HPDE6-E6E7 (cell line): ENCODE results near the gene SCO2.
"Not testable (repeated sequence)": the region's sequence is repeated elsewhere in the genome, so short reads cannot be mapped to it uniquely, and the experiment has no call there.

ENCODE experiments used
- DNase-seq: peaks from one replicate; pipeline ENCODE4 v3.0.0; 2011; ENCODE audit warnings: missing footprints; ENCODE audit errors: extremely low spot score

The SCO2 gene

DNA sequence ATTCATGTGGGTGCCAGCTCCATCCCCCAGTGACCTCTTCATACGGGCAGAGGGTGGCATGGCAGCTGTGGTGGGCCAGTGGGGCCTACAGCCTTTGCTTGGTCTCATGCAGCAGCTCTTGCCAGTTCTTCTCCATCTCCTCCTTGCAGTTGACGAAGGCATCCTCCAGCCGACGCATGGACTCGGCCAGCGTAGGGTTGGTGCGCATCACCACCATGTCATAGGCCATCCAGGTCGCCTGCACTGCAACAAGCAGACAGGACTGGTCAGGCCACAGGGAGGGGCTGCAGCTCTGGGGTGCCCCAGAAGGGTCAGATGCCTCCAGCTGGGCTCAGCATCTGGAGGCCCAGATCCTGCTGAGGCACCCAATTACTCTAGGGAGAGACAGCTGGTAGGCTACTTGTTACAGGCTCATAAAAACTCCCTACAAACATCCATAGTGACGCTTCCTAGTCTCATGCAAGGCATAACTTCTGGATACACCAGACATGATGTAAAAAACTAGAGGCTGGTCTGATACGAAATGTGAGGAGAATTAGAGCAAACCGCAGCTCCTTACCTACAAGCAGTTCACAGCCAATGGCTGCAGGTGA lies 25.9 kb upstream of the SCO2 start:
- DNase-seq: no peak

DNA sequence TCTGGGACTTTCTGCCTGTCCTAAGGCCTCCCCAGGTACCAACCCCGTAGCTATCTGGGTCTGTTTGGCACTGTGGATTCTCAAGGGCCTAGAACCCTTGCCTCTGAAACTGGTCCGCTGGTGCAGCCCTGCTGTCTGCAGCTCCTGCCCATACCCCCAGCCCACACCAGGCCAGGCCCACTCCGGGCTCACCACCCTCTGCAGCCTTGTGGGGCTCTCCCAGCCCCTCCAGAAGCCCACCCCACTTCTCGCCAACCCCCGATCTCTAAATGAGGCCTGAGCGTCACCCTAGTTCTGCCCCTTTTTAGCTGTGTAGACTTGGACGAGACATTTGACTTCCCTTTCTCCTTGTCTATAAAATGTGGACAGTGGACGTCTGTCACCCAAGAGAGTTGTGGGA lies 25.0 kb upstream of the SCO2 start:
- DNase-seq: no peak

DNA sequence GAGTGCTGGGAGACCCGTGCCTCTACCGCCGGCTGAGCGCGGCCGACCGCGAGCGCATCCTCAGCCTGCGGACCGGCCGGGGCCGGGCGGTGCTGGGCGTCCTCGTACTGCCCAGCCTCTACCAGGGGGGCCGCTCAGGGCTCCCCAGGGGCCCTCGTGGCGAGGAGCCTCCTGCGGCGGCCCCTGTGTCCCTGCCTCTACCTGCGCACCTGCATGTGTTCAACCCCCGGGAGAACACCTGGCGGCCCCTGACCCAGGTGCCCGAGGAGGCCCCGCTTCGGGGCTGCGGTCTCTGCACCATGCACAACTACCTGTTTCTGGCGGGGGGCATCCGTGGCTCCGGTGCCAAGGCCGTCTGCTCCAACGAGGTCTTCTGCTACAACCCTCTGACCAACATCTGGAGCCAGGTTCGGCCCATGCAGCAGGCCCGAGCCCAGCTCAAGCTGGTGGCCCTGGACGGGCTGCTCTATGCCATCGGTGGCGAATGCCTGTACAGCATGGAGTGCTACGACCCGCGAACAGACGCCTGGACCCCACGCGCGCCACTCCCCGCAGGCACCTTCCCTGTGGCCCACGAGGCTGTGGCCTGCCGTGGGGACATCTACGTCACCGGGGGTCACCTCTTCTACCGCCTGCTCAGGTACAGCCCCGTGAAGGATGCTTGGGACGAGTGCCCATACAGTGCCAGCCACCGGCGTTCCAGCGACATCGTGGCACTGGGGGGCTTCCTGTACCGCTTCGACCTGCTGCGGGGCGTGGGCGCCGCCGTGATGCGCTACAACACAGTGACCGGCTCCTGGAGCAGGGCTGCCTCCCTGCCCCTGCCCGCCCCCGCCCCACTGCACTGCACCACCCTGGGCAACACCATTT lies 23.8 kb upstream of the SCO2 start:
- no peak for DNase-seq

DNA sequence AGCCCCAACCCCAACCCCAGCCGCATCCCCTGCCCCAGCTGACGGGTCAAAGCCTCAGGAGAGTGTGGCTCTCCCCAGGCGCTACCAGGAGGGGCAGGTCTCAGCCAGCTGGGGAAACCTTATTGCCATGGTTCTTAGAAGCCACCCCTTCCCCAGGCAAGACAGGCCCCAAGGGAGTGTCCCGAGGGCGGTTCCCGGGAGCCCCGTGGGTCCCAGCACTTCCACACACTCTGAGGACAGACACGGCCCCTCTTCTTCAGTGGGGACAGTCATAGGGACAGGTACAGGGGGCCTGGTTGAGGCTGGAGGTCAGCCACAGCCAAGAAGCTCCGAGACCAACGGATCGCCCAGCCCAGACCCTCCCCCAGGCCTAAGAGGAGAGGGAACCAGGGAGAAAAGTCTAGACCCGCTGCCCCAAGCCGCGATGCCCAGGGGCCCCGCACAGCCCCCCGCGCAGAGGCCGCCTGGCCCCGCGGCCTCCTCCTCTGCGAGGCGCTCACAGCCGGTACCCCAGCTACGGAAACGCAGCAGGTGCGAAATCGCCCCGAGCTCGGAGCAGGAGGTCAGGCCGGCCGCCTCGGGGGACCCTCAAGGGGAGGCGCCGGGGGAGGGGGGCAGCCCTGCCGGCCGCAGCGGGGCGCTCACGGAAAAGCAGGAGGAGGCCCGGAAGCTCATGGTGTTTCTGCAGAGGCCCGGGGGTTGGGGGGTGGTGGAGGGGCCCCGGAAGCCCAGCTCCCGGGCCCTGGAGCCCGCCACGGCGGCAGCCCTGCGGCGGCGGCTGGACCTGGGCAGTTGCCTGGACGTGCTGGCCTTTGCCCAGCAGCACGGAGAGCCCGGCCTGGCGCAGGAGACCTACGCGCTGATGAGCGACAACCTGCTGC lies 22.9 kb upstream of the SCO2 start:
- DNase-seq: no peak

DNA sequence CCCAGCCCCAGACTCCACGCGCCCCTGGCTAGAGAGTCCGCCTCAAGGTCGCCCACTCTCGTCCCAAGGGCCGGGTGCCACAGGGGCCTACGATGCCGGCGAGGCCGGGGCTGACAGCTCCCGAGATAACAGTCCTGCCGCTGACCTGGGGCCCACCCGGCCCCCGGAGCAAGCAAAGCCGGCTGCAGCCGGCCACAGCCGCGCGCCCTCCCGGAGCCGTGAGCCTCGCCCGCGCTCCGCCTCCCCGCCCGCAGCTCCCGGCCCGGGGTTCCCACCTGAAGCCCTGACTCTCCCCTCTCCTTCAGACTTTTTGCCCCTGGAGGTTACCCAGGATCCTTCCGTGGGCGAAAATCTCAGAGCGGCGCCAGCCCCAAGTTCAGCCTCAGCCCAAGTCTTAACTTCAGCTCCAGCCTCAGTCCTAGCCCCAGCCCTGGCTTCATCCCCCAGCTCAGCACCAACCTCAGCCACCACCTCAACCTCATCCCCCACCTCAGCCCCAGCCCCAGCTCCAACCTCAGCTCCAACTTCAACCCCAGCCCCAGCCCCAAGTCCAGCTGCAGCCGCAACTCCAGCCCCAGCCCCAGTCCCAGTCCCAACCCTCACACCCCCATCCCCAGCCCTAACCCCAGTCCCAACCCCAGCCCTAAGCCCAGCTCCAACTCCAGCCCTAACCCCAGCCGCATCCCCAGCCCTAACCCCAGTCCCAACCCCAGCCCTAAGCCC lies 22.0 kb upstream of the SCO2 start:
- no peak for DNase-seq

DNA sequence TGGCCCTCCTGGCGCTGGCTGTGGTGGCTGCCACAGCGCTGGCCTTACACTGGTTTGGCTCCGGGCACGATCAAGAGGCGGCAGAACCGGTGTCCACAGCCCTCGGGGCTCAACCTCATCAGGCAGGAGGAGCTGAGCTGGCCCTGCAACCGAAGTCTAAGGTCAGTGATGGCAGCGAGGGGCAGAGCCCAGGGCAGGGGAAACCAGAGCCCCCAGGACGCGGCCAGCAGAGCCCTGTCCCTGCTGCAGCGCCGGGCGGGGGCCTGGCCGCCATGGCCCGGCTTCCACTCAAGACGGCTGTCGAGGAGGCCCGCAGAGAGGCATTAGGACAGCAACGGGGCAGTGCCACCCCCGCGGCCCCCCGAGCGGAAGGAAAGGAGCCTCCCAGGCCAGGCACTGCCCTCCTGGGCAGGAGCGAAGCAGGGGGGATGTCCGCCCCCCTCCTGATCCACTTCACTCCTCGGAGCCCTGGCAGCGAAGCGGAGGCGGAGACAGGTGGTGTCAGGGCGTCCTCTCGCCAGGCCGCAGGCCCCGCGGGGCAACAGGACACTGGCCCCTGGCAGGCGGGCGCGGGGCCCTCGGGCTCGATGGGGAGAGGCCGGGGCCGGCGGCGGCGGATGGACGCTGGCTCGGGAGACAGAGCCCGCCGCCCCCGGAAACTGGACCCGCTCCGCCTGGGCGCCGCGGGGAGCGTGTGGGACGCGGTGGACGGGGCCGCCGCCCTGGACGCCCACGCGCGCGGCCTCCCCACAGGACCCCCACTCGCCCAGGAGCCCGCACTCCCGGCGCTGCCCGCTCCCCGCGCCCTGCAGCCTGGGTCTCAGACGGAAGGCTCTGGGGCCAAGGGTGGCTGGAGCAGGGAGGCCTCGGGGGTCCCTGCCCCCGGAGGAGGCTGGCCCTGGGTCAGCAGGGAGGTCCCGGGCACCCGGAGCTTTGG lies 21.2 kb upstream of the SCO2 start:
- no peak for DNase-seq

DNA sequence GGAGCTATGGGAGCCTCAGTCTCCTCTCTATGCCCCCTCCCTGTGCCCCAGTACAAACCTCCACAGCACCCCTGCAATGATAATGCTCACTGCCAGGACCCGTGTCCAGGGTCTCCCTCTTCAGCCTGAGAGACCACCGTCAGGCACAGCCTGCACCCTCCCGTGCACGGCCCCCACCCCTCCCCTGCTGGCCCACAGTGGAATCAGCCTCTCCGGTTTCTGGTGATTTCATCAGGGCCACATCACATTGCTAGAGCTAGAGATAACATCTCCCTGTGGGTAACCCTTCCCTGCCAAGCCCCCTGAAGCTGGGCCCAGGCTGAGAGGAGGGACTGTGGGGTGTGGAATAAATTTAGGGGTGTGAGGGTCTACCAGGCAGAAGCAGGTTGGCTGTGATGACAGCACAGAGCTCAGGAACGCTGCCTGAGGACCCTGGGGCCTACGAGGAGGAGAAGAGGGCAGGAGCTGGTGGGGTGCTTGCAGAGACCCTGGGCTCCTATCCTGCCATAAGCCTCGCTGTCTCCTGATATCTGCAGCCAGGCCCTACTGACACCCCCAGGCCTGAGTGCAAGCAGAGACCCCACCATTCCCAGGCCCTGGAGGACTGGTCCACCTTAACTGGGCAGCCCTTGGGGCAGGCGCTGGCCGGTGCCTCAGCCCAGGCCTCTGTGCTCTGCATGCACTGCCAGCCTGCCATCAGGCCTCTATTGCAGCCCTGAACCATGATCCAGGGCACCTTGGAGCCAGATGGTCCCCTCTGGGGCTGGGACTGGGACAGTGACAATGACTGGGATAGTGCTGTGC lies 20.3 kb upstream of the SCO2 start, which contains the start of gene KLHDC7B:
TSS of gene KLHDC7B (plus strand) at position 378 of the 804 bp plus-strand sequence. CDS start at position 723, 345 bp downstream.
- DNase-seq: no peak

DNA sequence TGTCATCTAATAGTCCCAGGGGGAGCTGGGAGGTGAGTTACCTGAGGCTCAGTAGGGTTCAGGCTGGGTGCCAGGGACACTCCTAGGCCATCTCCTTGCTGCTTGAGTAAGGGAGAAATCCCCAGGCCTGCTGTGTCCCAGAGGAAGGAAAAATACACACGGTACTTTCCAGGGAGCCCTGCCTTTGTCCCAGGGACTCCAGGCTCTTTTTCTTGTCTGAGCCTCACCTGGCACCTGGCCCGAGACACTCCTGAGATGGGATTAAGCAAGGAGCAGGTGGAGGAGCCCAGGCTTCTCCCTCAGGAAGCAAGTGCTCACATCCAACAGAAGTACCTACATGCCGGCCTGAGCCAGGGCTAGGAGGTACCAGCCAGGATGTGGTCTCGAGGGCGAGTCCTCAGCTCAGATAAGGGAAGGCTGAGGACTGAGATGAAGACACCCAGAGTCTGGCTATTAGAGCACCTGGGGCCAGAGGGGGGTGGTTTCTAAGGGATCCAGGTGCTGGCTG lies 19.4 kb upstream of the SCO2 start:
- no peak for DNase-seq

DNA sequence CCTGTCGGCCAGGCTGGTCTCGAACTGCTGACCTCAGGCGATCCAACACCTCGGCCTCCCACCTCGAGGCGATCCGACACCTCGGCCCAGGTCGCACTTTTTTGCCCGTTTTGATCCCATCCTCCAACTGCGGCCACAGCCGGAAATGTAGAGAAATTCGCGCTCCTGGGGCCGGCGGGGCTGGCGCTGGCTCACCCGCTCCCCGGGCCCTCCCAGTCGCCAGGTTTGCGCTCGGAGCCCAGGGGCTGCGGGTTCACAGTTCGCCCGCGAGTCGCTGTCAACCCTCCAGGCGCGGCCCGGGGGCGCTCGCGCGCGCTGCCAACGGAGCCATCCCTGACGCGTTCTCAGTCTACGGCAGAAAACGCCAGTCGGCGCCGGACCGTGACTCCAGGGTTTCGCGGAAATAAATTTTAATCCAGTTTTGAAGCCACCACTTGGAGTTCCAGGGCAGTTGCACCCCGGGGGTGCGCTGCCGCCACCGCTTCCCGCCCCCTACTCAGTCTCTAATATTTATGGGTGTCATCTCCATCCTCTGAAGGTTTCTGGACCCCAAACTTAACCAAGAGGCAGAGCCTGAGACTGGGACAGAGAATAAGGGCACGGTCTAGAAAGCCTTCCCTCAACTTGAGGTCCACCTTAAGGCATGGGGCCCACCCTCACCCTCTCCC lies 18.8 kb upstream of the SCO2 start:
- DNase-seq: no peak

DNA sequence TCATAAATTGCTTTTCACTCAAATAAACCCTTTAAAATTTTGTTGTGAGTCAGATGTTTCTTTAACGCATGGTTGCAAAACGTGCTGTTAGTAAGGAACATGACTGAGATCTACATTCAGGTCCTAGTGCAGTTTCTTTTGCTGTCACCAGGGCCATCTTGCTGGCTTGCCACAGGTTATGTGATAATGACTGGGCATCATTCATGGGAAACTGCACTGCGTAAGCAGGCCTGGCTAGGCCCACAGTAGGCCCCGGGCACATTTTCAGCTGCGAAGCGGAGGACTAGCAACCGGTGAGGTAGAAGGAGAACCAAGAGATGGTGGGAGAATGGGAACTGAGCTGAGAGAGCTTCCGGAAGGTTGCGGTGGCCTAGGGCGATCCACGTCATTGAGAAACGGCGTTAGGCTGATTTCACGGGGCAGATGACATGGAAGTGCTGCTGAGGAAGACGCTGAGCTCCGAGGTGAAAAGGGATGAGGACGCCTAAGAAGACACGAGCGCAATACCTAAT lies 17.1 kb upstream of the SCO2 start:
- DNase-seq: no peak

DNA sequence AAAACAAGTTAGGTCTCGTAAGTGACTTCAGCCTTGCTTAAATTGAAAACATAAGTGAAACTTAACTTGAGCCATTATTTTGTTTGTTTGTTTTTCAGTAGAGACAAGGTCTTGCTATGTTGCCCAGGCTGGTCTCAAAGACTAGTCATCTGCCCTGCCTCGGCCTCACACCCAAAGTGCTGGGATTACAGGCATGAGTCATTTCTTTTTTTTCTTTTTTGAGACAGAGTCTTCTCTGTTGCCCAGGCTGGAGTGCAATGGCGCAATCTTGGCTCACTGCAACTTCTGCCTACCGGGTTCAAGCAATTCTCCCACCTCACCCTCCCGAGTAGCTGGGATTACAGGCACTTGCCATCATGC lies 16.2 kb upstream of the SCO2 start:
- not testable (repeated sequence) for DNase-seq

DNA sequence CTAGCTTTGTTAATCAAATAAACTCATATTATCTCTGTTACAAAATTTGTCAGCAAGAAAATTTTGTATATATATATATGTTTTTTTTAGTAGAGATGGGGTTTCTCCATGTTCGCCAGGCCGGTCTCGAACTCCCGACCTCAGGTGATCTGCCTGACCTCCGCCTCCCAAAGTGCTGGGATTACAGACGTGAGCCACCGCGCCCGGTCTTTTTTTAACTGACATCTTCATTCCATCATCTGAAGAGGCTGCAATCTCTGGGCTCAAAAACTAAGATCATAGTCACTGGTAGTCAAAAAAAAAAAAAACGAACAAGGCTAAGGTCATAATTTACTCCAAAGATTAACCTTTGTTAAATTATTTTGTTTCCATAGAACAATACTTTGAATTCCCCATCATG lies 15.0 kb upstream of the SCO2 start:
- no peak for DNase-seq

DNA sequence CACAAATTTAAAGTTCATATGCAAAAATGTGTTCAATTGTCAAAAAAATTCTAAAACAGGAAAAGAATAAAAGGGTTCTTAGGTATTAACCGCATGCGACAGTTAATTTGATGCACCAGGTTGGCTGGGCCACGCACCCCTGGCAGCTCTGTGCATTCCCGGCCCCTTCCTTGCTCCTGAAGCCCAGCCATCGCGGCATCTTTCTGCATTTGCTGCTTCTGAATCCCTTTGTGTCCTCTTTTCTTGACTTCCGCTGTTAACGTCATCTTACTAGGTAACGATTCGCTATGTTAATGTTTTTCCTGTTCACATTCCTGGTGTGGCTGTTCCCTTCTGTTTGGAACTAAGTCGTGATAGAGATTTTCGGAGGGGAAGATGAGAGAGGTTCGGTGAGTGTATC lies 12.4 kb upstream of the SCO2 start:
- DNase-seq: no peak

DNA sequence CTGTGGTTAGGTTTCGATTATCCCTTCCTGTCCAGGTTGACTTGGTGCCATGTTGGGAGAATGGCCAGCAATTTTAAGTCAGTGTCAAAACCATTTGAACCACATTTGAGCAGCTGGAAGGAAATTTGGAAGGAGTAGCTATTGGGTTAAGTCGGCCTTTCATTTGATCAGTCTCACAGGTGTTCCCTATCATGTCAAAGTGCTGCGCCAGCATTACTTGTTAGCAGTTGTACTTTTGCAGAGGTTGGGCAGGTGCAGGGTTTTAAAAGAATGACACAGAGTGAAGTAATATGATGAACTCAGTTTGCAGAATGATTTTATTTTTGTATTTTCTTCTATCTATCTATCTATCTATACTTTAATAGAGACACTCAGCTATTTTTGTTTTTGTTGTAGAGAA lies 10.8 kb upstream of the SCO2 start:
- no peak for DNase-seq

DNA sequence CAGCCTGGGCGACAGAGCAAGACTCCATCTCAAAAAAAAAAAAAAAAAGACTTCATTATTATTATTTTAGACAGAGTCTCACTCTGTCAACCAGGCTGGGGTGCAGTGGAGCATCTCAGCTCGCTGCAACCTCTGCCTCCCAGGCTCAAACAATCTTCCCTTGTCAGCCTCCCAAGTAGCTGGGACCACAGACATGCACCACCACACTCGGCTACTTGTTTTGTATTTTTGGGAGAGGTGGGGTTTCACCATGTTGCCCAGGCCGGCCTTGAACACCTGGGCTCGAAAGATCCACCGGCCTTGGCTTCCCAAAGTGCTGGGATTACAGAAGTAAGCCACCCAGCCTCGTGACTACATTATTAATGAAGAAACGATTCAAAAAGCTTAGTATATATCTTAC lies 9.7 kb upstream of the SCO2 start:
- DNase-seq: no peak

DNA sequence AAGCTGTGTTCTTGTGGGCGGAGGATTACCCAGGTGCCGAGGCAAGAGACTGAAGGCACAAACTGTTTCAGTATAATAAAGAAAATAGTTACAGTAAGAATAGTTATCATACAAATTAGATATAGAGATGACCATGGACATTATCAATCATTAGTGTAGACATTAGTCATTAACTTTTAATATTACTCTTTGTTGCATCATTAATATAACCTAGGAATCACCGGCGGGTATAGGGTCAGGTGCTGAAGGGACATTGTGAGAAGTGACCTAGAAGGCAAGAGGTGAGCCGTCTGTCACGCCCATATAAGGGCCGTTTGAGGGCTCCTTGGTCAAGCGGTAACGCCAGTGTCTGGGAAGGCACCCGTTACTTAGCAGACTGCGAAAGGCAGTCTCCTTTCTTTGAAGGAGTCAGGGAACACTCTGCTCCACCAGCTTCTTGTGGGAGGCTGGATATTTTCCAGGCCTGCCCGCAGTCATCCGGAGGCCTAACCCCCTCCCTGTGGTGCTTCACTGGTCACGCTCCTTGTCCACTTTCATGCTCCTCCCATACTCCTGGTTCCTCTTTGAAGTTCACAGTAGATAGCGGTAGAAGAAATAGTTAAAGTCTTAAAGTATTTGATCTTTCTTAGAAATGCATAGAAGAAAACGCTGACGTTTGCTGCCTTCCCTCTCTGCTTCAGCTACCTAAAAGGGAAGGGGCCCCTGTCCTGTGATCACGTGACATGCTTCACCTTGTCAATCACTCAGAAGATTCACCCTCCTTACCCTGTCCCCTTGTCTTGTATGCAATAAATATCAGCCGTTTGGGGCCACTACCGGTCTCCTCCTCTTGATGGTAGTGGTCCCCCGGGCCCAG lies 8.7 kb upstream of the SCO2 start:
- DNase-seq: not testable (repeated sequence)

DNA sequence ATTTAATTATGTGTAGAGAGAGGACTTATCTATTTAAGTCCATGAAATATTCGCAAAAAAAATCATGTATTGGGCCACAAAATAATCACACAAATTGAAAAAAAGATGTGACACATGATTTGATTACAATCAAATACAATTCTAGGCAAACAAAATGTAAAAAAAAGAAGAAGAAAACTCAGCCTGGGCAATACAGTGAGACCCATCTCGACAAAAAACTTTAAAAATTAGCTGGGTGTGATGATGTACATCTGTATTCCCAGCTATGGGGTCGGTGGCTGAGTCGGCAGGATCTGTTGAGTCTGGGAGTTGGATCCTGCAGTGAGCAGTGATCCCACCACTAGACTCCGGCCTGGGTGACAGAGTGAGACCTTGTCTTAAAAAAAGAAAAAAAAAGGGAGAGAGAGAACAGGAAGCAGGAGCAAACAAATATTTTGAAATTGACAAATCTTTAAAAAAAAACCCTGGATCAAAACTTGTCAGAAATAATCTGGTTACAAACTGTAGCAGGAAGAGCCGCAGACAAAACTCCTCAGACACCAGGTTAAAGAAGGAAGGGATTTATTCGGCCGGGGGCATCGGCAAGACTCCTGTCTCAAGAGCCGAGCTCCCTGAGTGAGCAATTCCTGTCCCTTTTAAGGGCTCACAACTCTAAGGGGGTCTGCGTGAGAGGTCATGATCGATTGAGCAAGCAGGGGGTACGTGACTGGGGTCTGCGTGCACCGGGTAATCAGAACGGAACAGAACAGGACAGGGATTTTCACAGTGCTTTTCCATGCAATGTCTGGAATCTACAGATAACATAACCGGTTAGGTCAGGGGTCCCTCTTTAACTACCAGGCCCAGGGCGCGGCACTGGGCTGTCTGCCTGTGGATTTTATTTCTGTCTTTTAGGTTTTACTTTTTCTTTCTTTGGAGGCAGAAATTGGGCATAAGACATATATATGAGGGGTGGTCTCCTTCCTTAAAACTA lies 7.7 kb upstream of the SCO2 start:
- no peak for DNase-seq
